H9 (cell line): ENCODE results near the gene NEURL1B. TPM values are rescaled to one million over a fixed set of nuclear protein-coding genes. Genes with fewer than 3 reads are reported as not detected.

ENCODE experiments used
- DNase-seq: peaks from one replicate; pipeline ENCODE4 v3.0.0-alpha.2; 2017
- H2AFZ ChIP-seq: one replicate; pipeline ENCODE4 v1.6.1; 2013; ENCODE audit warnings: mild to moderate bottlenecking, low read length, control low read depth, moderate library complexity
- H2AK5ac ChIP-seq: 2 replicates; pipeline ENCODE4 v1.6.1; 2013; ENCODE audit warnings: low read length, control low read depth, mixed read lengths; ENCODE audit not compliant: insufficient read length
- H2BK120ac ChIP-seq: one replicate; pipeline ENCODE4 v1.6.1; 2013; ENCODE audit warnings: low read depth, mild to moderate bottlenecking, low read length, control low read depth, inconsistent platforms; ENCODE audit not compliant: poor library complexity, severe bottlenecking
- H2BK12ac ChIP-seq: 2 replicates; pipeline ENCODE4 v1.6.1; 2013; ENCODE audit warnings: low read length, control low read depth, mixed read lengths, low read depth; ENCODE audit not compliant: insufficient read length
- H2BK15ac ChIP-seq: 2 replicates; pipeline ENCODE4 v1.6.1; 2013; ENCODE audit warnings: low read depth, low read length, control low read depth
- H2BK20ac ChIP-seq: one replicate; pipeline ENCODE4 v1.6.1; 2013; ENCODE audit warnings: low read depth, mild to moderate bottlenecking, low read length, control low read depth, inconsistent platforms; ENCODE audit not compliant: poor library complexity, severe bottlenecking
- H2BK5ac ChIP-seq: 2 replicates; pipeline ENCODE4 v1.6.1; 2013; ENCODE audit warnings: low read length, control low read depth, mixed read lengths; ENCODE audit not compliant: insufficient read length
- H3K14ac ChIP-seq: 2 replicates; pipeline ENCODE4 v1.6.1; 2013; ENCODE audit warnings: low read length, control low read depth; ENCODE audit not compliant: insufficient read depth
- H3K18ac ChIP-seq: 2 replicates; pipeline ENCODE4 v1.6.1; 2013; ENCODE audit warnings: low read depth, mild to moderate bottlenecking, mixed read lengths, low read length, control low read depth; ENCODE audit not compliant: insufficient read length
- H3K23ac ChIP-seq: 2 replicates; pipeline ENCODE4 v1.6.1; 2013; ENCODE audit warnings: low read length, control low read depth, mixed read lengths, low read depth; ENCODE audit not compliant: insufficient read length
- H3K23me2 ChIP-seq: 2 replicates; pipeline ENCODE4 v1.6.1; 2013; ENCODE audit warnings: low read depth, mild to moderate bottlenecking, mixed read lengths, low read length, control low read depth; ENCODE audit not compliant: insufficient read length, poor library complexity, severe bottlenecking
- H3K27ac ChIP-seq: 2 replicates; pipeline ENCODE4 v1.5.1; 2013; ENCODE audit warnings: low read length, control low read depth, mixed read lengths, low read depth; ENCODE audit not compliant: insufficient read length
- H3K27me3 ChIP-seq: 2 replicates; pipeline ENCODE4 v1.6.1; 2013; ENCODE audit warnings: low read length, control low read depth, inconsistent platforms; ENCODE audit not compliant: insufficient read depth
- H3K4ac ChIP-seq: 2 replicates; pipeline ENCODE4 v1.6.1; 2013; ENCODE audit warnings: low read depth, mild to moderate bottlenecking, control low read depth, inconsistent platforms, low read length, moderate library complexity
- H3K4me1 ChIP-seq: 2 replicates; pipeline ENCODE4 v1.6.1; 2013; ENCODE audit warnings: low read length, control low read depth, inconsistent platforms; ENCODE audit not compliant: insufficient read depth
- H3K4me2 ChIP-seq: 2 replicates; pipeline ENCODE4 v1.6.1; 2013; ENCODE audit warnings: low read length, control low read depth, mixed read lengths; ENCODE audit not compliant: insufficient read length, insufficient read depth
- H3K56ac ChIP-seq: 2 replicates; pipeline ENCODE4 v1.6.1; 2013; ENCODE audit warnings: low read depth, mild to moderate bottlenecking, mixed read lengths, low read length, control low read depth; ENCODE audit not compliant: insufficient read length
- H3K79me1 ChIP-seq: 2 replicates; pipeline ENCODE4 v1.6.1; 2013; ENCODE audit warnings: low read depth, mild to moderate bottlenecking, moderate library complexity, low read length, control low read depth, inconsistent platforms; ENCODE audit not compliant: insufficient read depth, poor library complexity, severe bottlenecking
- H3K79me2 ChIP-seq: 2 replicates; pipeline ENCODE4 v1.6.1; 2013; ENCODE audit warnings: low read length, control low read depth, inconsistent platforms; ENCODE audit not compliant: insufficient read depth
- H3K9ac ChIP-seq: 2 replicates; pipeline ENCODE4 v1.6.1; 2013; ENCODE audit warnings: low read length, control low read depth, mixed read lengths; ENCODE audit not compliant: insufficient read length; ENCODE audit errors: extremely low read depth
- H3K9me3 ChIP-seq: one replicate; pipeline ENCODE4 v1.6.1; 2013; ENCODE audit warnings: low read depth, low read length, inconsistent platforms; ENCODE audit not compliant: control insufficient read depth
- H3T11ph ChIP-seq: one replicate; pipeline ENCODE4 v1.6.1; 2013; ENCODE audit warnings: mild to moderate bottlenecking, low read length, control low read depth, inconsistent platforms
- H4K20me1 ChIP-seq: one replicate; pipeline ENCODE4 v1.6.1; 2013; ENCODE audit not compliant: control insufficient read depth, insufficient read length, insufficient read depth
- H4K5ac ChIP-seq: 2 replicates; pipeline ENCODE4 v1.6.1; 2013; ENCODE audit warnings: low read depth, mild to moderate bottlenecking, mixed read lengths, low read length, control low read depth; ENCODE audit not compliant: insufficient read length
- H4K8ac ChIP-seq: replicated peaks from 2 replicates; pipeline ENCODE4 v1.6.1; 2013; ENCODE audit warnings: low read length, control low read depth, mixed read lengths, low read depth; ENCODE audit not compliant: insufficient read length
- H4K91ac ChIP-seq: 2 replicates; pipeline ENCODE4 v1.6.1; 2013; ENCODE audit warnings: low read depth, mild to moderate bottlenecking, moderate library complexity, mixed read lengths, low read length, control low read depth; ENCODE audit not compliant: insufficient read length
- H3K27ac Mint-ChIP-seq, 3 experiments: 2 replicates in 2 of 3; 3 replicates in 1 of 3; pipeline ENCODE4 v1.8.0; 2020 to 2021; ENCODE audit warnings: mixed read lengths in 3 of 3, mild to moderate bottlenecking in 1 of 3, moderate library complexity in 1 of 3
- H3K27me3 Mint-ChIP-seq: 2 replicates; pipeline ENCODE4 v1.8.0; 2021; ENCODE audit warnings: low read depth, mild to moderate bottlenecking, moderate library complexity, mixed read lengths
- H3K36me3 Mint-ChIP-seq, 3 experiments: 2 replicates in 2 of 3; 3 replicates in 1 of 3; pipeline ENCODE4 v1.8.0; 2020 to 2021; ENCODE audit warnings: low read depth in 3 of 3, mixed read lengths in 3 of 3; ENCODE audit not compliant: insufficient read depth in 1 of 3
- H3K4me1 Mint-ChIP-seq, 2 experiments: 2 replicates each; pipeline ENCODE4 v1.8.0; 2020; ENCODE audit warnings: mixed read lengths in 2 of 2
- H3K4me3 Mint-ChIP-seq, 2 experiments: 2 replicates in 1 of 2; 3 replicates in 1 of 2; pipeline ENCODE4 v1.8.0; 2020 to 2021; ENCODE audit warnings: mild to moderate bottlenecking in 2 of 2, mixed read lengths in 2 of 2, moderate library complexity in 1 of 2
- H3K9me3 Mint-ChIP-seq, 2 experiments: 2 replicates in 1 of 2; 3 replicates in 1 of 2; pipeline ENCODE4 v1.8.0; 2020; ENCODE audit warnings: mild to moderate bottlenecking in 2 of 2, mixed read lengths in 2 of 2, moderate library complexity in 1 of 2
- CTCF ChIP-seq: fragments of 200-600 bp; sonication (generic); conservative IDR thresholded peaks from 3 replicates; pipeline ENCODE4 v1.8.0; 2021; ENCODE audit warnings: antibody characterized with exemption, mild to moderate bottlenecking
- WGBS: extraction: QIAGEN DNeasy Blood & Tissue Kit; methylation state at CpG from one replicate; pipeline ENCODE4 v1.1.7; 2013; ENCODE audit warnings: missing lambda C conversion rate, low lambda C conversion rate, mixed read lengths; ENCODE audit not compliant: insufficient read length; ENCODE audit errors: extremely low coverage; 5-methylcytosine and 5-hydroxymethylcytosine counted together
- total RNA-seq: library from RNA; stranded (reverse); gene quantifications from 2 replicates; pipeline ENCODE4 v1.2.1, GENCODE V29; 2021

Gene NEURL1B
- total RNA-seq, 1 experiment from 2014 or later, result 3.6 TPM

DNA sequence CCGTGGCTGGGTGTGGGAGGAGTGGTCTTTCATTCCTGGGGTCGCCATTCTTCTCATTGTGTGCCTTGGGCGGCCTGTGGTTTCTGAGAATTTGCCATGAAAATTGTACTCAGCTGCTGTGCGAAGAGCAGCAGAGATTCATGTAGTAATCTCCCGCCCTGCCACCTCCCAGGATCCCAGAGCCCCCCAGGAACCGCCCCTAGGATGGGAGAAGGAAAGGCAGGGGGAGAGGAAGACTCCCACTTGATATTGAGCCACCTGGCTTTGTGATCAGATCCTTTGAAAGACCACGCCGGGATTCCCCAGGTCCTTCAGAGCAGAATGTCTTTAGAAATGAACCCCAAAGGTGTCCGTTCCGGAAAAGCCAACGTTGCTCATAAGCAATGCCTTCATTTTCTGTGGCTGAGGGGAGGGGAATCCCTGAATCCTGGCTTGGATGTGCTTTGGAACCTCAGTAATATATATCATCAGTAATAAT, 27.6 kb downstream of the NEURL1B start:
- Histone ChIP-seq H2BK120ac (no peak overlapping the region), H3K9ac (no peak overlapping the region), H2BK12ac (no peak overlapping the region), H2AFZ (no peak overlapping the region), H3K14ac (no peak overlapping the region), H3K27me3 (no peaks in the 10 kb centered on the region; the same call in 1 of the 2 replicates), H2BK5ac (no peak overlapping the region), H2BK20ac (no peak overlapping the region), H3K4me1 (no peaks in the 10 kb centered on the region), H3K79me1 (no peaks in the 10 kb centered on the region), H3K23ac (no peak overlapping the region), H3K23me2 (no peaks in the 10 kb centered on the region), H3K18ac (no peak overlapping the region), H3K79me2 (no peaks in the 10 kb centered on the region), H2BK15ac (no peak overlapping the region), H3K27ac (no peak overlapping the region), H4K20me1 (no peaks in the 10 kb centered on the region), H3K56ac (no peak overlapping the region), H3K4ac (no peak overlapping the region), H3T11ph (no peak overlapping the region), H4K8ac (no peak overlapping the region), H2AK5ac (no peak overlapping the region), H3K4me2 (no peak overlapping the region), H4K5ac (no peak overlapping the region), H4K91ac (peak overlapping the region; percentile 41), H3K9me3 (no peaks in the 10 kb centered on the region)
- no peak overlapping the region for H3K4me3 Mint-ChIP-seq
- TF ChIP-seq CTCF, result no peak
- H3K9me3 Mint-ChIP-seq, result no peaks in the 10 kb centered on the region
- H3K36me3 Mint-ChIP-seq, result peaks cover 0 to 4% (median 0%) of the 10 kb centered on the region in 3 experiments; a peak in 1 of 7 replicates
- WGBS, result no CpG with 5 or more reads among the region's 11 CpGs
- no peaks in the 10 kb centered on the region for H3K27me3 Mint-ChIP-seq
- H3K27ac Mint-ChIP-seq, result peak overlapping the region in 1 of 3 experiments; percentile 66; a peak in 1 of 7 replicates
- no peak for DNase-seq
- peaks cover 4 to 18% of the 10 kb centered on the region in 2 experiments for H3K4me1 Mint-ChIP-seq
